Peyer's patch (tissue), 4 donors: ENCODE results near the gene KATNAL1.

Experiments
- CTCF ChIP-seq, 6 experiments: fragments of 450-650 bp in 4 of 6; fragments of 200-600 bp in 2 of 6; sonication (generic) in 1 of 6; IDR thresholded peaks; one replicate each; pipeline ENCODE4 v1.5.1; 2017 to 2019; ENCODE audit warnings: antibody characterized with exemption in 6 of 6, mild to moderate bottlenecking in 3 of 6, moderate library complexity in 1 of 6
- POLR2A ChIP-seq, 2 donors: fragments of 450-650 bp; IDR thresholded peaks; one replicate each; pipeline ENCODE4 v1.5.1; 2017; ENCODE audit warnings: antibody characterized with exemption in 2 of 2, mild to moderate bottlenecking in 2 of 2, moderate library complexity in 2 of 2

GRCh38 chr13:30346789-30347167, 39.4 kb upstream of the KATNAL1 start:
- no peak for TF ChIP-seq POLR2A (IDR thresholded peaks at IDR 0.05)
- TF ChIP-seq CTCF (IDR thresholded peaks at IDR 0.05) = no peak
